NCI-H345 (cell line): ENCODE results near the gene BTN1A1.
"Not testable (repeated sequence)": the region's sequence is repeated elsewhere in the genome, so short reads cannot be mapped to it uniquely, and the experiment has no call there.

Experiments
- DNase-seq: peaks from one replicate; lab custom pipeline; 2025; lab: John Stamatoyannopoulos, UW

BTN1A1 gene

DNA sequence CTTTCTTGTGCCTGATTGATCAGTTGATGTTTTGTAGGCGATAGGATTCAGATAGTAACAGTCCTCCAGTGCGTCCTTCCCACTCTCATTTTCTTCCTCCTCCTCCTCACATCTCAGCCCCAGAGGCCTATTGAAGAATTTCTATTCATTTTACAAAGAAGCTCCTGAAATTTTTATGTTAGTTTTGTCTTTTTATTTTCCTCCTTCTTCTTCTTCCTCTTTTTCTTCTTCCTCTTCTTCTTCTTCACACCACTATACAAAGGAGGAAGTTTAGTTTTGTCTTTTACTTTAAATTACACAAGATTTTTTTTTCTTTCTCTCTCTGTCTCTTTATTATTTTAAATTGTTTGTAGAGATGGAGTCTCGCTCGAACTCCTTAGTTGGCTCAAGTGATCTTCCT is 23.2 kb upstream of the BTN1A1 start:
- no peak for DNase-seq

DNA sequence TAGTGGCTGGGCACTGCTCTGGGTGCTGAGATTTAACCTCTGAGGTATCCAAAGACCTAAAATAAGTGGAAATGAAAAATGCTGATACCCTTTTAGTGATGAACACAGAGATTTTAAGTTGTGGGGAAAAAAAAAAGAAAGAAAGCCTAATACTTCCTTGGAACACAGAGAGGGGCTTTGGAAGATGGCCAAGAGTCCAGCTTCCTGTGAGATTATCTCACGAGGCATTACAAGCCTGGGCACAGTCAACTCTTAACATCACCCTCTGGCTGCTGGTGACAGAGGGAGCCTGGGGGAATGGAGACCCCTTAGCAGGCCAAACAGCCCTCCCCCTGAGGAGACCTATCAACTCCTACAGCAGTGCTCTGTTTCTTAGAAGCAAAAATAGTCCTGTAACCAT is 22.7 kb upstream of the BTN1A1 start:
- DNase-seq = no peak

DNA sequence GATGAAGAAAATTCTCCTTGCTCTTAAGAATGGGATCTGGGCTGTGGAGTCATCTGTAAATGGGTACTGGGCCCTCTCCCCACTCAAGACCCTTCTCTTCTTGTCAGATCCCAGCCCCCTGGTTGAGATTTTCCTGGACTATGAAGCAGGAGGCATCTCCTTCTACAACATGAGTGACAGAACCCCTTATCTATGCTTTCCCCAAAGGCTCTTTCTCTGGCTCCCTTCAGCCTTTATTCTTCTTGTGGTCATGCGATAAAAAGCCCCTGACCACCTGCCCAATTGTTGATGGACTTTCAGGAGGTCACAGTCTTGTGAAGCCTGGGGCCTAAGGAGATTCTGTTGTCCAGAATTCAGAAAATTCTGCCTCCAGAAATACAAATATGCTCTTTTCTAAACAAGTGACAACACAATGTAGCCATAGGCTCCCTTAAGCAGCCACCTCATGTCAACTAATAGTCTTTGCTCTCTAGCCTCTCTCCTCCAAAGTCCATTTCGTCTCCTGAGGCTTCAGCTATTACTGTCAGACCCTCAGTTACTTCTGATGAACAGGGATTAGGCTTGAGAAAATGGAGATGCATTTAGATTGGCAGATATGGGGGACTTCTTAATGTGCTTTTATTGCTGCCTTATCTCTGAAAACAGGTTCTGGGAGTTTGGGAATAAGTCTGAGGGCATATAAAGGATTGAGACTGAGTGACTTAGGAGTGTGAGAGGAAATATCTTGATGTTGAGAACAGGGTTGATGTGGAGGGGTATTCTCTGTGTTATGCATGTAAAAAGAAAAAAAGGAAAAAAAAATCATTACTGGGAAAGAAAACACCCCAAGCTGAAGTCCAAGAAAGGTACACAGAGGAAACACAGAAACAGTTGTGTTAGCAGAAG is 21.8 kb upstream of the BTN1A1 start:
- DNase-seq = no peak

DNA sequence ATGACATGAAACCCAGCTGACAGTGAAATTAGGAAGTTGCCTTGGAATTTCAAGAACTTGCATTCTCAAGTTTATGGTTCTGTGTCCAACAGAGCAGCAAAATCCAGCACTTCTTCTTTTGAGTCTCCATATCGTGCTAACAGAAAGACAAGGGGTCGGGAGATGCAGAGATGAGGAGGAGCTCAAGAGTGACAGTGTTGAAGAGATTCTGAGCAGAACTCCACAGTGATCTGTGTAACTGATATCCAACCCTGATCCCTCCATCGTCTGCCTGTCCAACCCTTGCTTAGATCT is 21.2 kb upstream of the BTN1A1 start:
- no peak for DNase-seq

DNA sequence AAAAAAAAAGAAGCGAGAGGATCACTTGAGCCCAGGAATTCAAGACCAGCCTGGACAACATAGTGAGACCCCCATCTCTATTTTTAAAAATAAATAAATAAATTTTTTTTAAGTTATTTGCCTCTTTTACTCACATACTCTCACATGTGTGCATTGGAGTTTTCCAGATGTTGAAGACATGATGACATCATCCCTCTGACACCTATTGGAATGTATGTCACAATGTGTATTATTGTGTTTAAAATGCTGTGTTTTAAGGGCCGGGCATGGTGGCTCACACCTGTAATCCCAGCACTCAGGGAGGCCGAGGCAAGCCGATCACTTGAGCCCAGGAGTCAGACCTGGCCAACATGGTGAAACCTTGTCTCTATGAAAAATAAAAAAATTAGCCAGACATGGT is 17.8 kb upstream of the BTN1A1 start:
- no peak for DNase-seq

DNA sequence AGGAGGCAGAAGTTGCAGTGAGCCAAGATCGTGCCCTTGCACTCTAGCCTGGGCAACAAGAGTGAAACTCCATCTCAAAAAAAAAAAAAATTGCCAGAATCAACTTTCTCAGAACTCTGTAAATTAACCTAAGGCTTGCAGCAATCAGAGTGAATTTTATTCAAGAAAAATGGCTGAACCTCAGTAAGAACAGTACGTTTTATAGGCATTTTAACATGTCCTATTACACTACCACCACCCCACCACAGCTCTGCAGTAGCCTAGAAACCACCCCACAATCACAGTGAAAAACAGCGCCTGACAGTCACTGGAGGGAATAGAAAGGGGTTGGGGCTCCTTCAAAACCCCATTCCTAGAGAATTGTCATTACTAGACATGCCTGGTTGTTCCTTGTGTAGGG is 16.4 kb upstream of the BTN1A1 start:
- DNase-seq = no peak

DNA sequence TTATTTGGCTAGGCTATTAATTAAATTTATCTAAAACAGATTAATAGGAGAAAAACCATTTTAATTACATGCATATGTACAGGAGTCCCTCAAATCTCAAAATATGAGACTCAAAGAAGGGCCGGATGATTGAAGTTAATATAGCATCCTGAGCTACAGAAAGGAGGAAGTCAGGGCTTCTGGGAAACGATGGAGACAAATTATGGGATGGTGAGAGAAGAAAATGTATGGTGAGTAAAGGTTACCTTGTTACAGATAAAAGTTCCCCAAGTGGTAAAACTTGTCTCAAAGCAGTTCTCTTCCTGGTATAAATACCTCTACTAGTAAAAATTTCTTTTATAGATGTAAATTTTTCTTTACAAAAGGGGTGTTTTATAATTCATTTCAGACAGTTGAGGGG is 15.9 kb upstream of the BTN1A1 start:
- no peak for DNase-seq

DNA sequence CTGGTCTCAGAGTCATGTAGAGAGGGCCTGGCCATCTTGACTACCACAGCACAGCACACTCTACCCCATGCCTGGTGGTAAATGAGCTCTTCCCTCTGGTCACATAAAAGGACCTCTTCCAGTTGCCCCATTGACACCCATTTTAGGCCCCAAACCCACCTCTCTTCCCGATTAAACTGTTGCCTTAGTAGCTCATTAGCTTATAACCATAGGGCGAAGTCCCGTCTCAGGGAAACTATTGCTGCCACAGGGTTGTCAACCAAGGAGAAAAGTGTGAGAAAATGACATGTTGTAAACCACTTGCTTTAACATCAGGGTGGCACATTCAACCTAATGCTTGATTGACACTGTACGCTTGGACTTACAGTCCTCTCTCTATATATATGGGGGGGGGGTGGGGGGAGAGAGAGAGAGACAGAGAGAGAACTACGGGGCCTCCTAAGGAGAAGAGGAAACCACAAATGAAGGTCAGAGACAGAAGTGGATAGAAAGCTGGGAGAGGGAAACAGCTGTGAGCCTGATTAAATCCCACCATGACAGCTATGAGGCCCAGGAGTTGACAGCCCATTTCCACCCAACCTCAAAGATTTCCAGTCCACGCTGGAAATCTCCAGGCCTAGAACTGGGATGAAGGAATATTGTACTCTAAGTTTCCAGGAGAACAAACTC is 14.9 kb upstream of the BTN1A1 start:
- no peak for DNase-seq

DNA sequence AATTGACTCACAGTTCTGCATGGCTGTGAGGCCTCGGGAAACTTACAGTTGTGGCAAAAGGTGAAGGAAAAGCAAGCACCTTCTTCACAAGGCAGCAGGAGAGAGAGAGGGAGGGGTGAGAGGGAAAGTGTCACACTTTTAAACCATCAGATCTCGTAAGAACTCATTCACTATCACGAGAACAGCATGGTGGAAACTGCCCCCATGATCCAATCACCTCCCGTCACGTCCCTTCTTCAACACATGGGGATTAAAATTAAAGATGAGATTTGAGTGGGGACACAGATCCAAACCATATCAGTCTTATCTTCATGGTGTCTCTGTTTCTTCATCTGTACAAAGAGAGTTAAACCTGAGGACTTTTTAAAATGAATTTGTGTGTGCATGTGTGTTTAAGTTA is 13.7 kb upstream of the BTN1A1 start:
- DNase-seq = no peak

DNA sequence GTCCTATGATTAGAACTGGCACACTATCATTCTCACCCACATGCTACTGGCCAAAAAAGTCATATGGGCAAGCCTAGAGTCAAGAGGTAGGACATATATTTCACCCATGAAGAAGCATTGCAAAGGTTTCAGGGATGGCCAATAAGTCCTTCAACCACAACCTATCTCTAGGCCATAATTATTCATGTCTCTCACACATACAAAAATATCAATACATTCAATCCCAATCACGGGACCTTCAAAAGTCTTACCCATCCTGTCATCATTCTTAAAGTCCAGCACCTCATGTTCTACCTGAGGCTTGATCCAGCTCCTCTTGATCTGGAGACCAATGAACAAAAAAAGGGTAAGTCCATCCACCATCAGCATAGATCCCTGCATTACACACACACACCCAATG is 12.6 kb upstream of the BTN1A1 start:
- no peak for DNase-seq

DNA sequence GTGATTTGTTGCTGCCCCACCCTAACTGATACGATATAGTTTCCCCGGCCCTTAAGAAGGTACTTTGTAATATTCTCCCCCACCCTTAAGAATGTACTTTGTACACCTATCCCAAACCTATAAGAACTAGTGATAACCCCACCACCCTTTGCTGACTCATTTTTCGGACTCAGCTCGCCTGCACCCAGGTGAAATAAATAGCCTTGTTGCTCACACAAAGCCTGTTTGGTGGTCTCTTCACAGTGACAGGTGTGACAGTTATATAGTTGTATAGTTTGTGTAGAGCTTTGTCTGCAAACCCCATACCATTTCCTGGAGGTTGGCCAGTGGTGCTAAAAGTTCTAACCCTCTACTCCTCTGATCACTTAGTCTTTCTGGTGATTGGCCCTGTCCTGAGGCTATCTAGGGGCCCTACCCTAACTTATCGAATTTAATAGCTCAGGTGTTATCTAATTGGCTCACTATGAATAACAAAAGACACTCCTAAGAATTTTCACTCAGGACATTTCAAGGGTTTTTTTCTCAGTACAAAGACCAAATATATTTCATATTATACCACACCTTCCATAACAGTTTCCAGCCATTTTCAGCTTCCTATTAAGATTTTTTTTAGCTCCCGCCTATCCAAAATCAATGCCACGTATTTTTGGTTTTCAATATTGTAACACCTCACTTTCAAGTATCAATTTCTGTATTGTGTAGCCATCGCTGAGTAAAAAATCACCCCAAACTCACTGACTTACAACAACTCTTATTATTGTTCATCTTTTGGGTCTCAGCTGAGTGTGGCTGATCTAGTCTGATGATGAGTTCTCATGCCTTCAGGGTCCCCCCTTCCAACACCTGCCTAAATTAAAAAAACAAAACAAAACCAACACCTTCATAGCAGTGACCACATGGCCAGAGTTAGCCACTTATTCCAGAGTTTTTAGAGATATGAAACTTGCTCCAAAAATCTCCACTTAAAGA is 9.8 kb upstream of the BTN1A1 start:
- no peak for DNase-seq

DNA sequence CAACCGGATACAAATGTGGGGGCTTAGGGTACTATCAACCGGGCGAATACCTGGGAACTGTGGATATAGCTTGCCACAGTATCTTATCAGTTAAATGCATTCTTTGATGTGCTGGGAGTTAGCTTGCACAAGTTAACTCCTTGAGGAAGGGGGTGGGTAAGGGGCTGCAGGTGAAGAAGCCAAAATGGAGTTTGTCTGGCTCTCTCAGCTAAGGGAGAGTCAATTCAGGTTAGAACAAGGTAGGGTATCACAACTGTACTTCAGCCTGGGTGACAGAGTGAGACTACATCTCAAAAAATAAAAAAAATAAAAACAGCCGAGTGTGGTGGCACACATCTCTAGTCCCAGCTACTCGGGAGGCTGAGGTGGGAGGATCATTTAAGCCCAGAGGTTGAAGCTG is 8.5 kb upstream of the BTN1A1 start:
- DNase-seq = no peak

DNA sequence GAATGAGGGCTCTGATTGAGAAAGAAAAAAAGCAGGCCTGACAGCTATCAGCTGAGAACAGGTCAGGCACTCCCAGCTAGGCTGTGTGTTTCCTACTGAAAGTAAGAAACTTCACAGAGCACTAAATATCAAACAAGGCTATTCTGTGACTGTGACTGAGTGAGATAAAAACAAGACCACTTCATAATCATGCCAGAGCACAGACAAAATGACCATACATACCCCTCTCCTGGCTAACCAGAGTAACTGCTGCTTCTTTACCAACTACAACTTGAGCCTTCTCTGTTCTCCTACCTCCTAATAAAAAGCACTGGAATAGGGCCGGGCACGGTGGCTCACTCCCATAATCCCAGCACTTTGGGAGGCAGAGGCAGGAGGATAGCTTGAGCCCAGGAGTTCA is 6.8 kb upstream of the BTN1A1 start:
- DNase-seq = no peak

DNA sequence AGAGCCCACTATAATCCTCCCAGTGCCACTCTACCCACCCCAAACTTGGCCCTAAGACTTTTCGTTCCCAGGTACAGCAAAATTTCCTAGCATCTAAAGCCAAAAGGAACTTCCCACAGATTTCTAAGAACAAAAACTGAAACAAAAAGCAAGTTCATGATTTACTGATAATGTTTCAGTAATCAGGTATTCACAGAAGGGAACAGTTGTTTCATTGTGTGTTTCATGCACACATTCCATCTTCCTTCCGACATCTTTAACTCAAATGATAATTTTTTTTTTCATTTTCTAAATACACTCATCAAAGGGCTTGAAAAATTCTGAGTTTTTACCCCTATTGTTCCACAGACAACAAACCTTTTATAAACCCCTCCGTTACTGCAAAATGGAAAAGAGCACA is 6.0 kb upstream of the BTN1A1 start:
- DNase-seq = no peak

DNA sequence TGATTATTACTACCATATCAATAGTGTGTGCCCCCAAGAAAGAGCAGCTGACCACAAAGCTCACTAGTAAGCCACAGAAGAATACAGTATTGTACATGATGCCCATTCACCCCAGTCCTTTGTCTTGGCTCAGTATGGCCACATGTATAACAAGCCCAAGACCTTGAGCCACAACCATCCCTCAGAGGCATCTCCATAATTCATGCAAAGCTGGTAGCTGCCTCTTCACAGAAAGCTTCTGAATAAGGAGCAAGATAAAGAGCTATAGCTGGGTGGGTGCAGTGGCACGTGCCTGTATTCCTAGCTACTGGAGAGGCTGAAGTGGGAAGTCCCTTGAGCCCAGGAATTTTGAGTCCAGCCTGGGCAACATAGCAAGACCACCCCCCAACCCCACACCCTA is 4.8 kb upstream of the BTN1A1 start:
- no peak for DNase-seq

DNA sequence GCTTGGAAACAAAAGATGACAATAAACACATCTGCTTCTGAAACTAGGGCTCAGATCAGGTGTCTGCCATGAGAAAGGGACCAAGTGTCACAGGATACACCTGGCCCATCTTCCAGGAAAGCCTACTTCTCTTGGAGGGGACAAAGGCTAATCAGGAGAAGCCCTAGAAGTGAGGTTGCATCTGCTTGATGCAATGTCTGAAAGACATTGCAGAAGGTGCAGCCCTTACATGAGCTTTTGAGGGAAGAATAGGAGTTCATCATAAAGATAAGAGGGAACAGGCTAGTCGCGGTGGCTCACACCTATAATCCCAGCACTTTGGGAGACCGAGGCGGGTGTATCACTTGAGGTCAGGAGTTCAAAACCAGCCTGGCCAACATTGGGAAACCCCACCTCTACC is 2.5 kb upstream of the BTN1A1 start:
- no peak for DNase-seq

DNA sequence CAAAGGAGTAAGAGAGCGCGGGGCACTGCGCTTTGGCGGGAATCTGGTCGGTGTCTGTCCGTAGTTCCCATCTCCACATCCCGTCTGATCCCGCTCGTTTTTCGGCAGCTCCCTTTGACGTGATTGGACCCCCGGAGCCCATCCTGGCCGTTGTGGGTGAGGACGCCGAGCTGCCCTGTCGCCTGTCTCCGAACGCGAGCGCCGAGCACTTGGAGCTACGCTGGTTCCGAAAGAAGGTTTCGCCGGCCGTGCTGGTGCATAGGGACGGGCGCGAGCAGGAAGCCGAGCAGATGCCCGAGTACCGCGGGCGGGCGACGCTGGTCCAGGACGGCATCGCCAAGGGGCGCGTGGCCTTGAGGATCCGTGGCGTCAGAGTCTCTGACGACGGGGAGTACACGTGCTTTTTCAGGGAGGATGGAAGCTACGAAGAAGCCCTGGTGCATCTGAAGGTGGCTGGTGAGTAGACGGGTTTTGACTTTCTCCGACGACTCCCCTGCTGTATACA is 1.4 kb downstream of the BTN1A1 start:
- peak; percentile 52 for DNase-seq

DNA sequence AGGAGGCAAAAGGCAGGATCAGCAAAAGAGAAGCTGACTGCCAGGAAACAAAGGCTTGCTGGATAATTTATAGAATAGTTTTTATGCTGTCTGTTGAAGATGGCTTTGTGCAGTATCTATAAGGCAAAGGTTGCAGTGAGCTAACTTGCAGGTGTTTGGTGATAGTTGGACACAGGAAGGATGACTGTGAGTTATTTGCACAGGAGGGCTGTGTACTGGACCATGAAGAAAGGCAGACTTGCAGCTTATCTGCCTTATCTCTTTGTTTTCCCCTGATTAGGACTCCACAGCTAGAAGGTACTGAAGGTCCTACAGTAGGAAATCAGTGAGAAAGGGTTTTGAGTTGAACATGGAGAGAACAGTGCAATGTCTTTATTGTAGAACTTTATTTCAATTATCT is 2.1 kb downstream of the BTN1A1 start:
- no peak for DNase-seq

DNA sequence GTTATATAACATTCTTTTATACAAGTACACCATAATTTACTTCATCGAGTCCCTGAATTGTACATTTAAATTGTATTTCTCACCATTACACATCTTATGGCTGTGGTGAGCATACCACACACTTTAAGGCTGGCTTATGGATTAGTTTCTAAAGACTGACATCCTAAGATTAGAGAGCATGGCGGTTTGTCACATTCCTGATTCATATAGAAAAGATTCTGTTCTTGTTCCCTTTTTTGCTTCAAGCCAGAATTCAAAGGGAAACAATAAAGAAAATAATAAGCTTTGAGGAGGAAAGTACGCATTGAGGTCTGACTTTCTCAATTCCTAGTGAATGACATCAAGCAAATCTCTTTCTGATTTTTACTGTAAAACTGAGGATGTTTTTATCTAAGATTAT is 2.5 kb downstream of the BTN1A1 start:
- no peak for DNase-seq

DNA sequence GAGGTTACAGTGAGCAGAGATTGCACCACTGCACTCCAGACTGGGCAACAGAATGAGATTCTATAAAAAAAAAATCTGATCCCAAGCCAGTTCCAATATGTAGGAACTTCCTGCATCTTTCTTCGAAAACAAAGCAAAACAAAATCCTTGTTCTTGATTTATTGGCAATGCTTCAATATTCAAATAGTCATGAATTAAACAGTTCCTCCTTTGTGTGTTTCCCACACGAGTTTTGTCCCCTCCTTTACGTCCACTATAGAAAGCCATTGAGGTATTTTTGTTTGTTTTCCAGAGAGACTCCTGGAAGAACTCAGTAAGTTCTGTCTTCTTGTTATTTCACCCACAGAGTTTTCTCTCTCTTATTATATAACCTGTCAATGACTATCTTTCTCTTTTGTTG is 7.6 kb downstream of the BTN1A1 start:
- no peak for DNase-seq

DNA sequence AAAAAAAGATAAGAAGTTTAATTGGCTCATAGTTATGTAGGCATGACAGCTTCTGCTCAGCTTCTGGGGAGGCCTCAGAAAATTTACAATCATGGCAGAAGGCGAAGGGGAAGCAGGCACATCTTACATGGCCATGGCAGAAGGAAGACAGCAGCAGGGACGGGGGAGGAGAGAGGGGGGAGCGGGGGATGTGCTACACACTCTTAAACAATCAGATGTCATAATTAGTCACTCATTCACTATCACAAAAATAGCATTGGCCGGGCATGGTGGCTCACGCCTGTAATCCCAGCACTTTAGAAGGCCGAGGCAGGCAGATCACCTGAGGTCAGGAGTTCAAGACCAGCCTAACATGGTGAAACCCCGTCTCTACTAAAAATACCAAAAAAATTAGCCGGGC is 10.9 kb downstream of the BTN1A1 start:
- DNase-seq = not testable (repeated sequence)

DNA sequence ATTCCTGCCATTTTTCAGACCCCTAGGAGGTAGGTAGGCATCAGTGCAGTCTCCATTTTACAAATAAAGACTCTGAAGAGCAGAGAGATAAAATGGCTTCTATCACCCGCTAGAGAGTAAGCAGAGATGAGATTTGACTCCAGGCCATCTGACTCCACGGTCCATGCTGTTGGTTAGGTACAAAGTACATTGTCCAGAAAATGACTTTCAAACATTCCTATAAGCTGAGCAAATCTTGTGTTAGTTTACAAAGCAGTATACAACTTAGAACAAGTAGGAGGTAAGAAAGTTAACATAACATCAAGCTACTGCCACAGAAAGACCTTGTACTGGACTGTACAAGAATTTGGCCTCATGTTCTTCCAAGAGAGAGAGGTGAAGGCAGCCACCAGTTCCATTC is 14.9 kb downstream of the BTN1A1 start:
- no peak for DNase-seq
